GM13977 (cell line): Measurements from ENCODE around the gene SLAMF7.

Source experiments
- DNase-seq: peaks from one replicate; pipeline ENCODE4 v3.0.0; 2012; ENCODE audit warnings: low spot score
- in situ Hi-C: fragments of 300-500 bp; cut with MboI; formaldehyde crosslinking; loops from one replicate; pipeline ENCODE4 v1.12.0; 2022; ENCODE audit warnings: low sequenced_read_pairs, low pct_unique_long_range_greater_than_20kb, mixed read lengths, inconsistent platforms; ENCODE audit not compliant: unreplicated experiment
- TF ChIP-seq, protein P1 (sequence below): IDR thresholded peaks from 2 replicates; pipeline ENCODE4 v1.5.1; 2012; ENCODE audit warnings: mild to moderate bottlenecking, control low read depth; ENCODE audit not compliant: insufficient read depth; ENCODE audit errors: extremely low read depth, missing control alignments

Gene SLAMF7

DNA sequence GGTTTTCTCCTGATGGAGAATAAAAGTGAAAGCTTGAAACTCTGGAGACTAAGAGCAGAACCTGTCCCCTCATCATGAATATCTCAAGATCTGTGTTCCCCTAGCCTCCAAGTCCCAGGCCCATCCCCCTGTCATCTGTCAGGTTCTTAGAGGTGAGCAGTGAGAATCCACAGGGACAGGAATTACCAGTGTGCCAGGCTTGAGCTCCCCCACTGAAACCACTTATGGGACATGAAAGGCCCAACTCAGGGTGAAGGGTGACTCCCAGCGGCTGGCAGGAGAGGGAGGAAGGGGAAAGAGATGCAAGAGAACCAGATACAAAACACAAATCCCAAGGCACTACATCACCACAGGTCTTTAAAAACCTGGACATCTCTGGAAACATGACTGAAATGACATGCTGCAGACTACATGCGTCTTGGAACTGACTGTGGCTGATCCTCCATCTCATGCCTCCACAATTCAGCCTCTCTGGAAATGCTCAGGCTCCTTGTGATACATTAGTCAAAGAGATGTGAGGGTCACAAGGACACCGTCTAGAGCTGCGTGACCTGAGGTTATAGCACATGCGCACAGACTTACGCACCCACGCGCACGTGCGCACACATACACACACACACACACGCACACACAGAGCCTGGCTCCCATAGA is 50.1 kb downstream of the SLAMF7 start:
- no peak for DNase-seq
- TF ChIP-seq, protein P1, sequence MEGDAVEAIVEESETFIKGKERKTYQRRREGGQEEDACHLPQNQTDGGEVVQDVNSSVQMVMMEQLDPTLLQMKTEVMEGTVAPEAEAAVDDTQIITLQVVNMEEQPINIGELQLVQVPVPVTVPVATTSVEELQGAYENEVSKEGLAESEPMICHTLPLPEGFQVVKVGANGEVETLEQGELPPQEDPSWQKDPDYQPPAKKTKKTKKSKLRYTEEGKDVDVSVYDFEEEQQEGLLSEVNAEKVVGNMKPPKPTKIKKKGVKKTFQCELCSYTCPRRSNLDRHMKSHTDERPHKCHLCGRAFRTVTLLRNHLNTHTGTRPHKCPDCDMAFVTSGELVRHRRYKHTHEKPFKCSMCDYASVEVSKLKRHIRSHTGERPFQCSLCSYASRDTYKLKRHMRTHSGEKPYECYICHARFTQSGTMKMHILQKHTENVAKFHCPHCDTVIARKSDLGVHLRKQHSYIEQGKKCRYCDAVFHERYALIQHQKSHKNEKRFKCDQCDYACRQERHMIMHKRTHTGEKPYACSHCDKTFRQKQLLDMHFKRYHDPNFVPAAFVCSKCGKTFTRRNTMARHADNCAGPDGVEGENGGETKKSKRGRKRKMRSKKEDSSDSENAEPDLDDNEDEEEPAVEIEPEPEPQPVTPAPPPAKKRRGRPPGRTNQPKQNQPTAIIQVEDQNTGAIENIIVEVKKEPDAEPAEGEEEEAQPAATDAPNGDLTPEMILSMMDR = no peak
- in situ Hi-C loops = no loop called here

DNA sequence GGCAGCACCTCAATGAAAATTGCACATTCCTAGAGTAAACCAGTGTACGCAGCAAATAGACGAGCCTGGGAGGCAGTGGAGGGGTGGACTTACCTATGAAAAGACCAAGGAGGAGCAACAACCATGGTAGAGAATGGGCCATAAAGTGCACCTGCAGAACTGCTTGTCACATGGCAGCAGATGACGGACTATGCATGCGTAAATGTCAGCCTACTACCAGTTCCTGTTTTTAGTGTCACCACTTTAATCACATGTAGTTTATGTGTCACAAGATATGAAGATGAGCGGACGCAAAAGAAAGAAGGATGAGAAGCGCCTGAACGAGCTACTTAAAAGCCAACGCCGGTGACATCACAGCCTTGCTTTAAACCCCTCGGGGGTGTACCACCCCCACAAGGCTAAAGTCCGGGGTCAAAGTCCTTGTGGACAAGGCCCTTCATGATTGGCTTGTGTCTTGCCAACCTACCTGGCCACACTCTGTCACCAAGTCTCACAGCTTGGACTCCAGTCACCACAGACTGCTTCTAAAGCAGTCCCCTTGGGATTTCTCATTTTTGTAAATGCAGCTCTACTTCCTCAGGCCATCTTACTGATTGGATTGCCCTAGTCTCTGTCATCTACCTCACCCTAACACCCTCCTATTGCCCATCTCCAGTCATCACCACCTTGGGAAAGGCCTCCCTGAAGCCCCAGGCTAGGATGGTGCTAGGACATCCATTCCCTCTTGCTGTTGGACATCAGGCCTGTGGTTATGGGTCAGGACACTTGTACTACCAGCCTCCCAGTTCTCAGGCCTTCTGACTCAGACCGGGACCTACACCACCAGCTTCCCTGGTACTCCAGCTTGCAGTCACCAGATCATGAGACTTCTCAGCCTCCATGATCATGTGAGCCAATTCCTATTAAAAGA is 50.9 kb downstream of the SLAMF7 start:
- TF ChIP-seq, protein P1 = no peak
- in situ Hi-C loops = no loop called here
- peak; percentile 70 for DNase-seq

DNA sequence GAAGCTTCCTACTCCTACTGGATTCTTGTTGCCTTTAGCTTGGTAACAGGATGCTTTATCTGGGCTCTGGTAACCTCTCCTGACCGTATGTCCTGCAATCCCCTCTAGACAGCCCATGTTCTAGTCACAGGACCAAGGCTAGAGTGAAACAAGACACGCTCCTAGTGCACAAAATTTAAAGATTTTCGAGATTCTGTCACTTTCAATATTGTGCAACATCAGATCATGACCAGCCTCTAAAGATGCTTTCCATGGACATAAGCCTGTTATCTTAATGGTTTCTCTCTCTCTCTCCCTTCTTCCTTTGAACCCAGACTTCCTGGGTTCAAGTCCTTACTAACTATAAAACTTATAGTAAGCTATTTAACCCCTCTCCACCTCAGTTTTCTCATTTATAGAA is 55.3 kb downstream of the SLAMF7 start:
- DNase-seq = no peak
- in situ Hi-C loops = no loop called here
- TF ChIP-seq, protein P1 = no peak

DNA sequence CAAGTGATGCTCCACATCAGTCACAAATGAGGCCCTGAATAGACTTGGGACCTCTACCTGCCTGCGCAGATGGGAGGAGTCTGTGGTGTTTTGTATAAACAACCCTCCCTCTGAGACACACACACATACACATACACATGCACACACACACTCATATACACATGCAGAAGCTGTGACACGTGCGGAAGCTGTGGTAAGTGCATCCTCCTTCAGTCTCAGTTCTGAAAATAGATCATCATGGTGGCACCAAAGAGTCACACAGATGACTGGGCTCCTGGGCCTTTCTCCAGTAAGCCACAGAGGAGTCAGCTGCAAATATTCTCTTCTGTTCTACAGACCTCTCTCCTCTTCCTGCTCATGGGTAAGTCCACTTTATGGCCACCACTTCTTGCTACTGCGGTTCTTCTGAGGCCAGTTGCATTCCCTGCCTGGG is 56.9 kb downstream of the SLAMF7 start, which contains the start of gene LY9:
TSS of gene LY9 (plus strand) at position 224 of the 433 bp plus-strand sequence. CDS start at position 238, 14 bp downstream.
- in situ Hi-C loops = loop anchor here (5.0 kb wide), 1 partner anchor 36 kb away; no protein-coding TSS in a partner anchor

DNA sequence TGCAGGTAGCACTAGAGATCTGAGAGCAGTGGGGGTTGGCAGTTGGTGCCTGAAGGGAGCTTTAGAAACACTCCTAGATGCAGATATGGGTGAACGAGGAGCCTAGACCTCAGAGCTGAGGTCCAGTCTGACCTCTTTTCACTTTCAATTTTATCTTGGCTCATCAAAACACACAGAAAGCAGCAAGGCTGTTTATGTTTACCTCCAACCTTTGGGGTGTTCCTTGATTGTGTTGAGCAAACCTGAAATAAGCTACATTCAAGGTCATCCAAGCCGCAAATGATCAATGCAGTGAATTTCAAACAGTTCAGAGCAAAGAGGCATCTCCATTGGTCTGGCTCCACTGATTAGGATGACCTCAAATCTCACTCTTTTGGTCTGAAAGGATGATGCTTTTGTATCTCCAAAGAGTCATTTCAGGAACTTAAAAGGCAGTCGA is 58.2 kb downstream of the SLAMF7 start:
- in situ Hi-C loops = loop anchor here (5.0 kb wide), 1 partner anchor 35 kb away; no protein-coding TSS in a partner anchor
- TF ChIP-seq, protein P1 = no peak
- peak; percentile 47 for DNase-seq

More for the DNA sequence above, 56.9 kb downstream of the SLAMF7 start, which contains the start of gene LY9:
- DNase-seq = peak; percentile 72
- TF ChIP-seq, protein P1 = no peak

DNA sequence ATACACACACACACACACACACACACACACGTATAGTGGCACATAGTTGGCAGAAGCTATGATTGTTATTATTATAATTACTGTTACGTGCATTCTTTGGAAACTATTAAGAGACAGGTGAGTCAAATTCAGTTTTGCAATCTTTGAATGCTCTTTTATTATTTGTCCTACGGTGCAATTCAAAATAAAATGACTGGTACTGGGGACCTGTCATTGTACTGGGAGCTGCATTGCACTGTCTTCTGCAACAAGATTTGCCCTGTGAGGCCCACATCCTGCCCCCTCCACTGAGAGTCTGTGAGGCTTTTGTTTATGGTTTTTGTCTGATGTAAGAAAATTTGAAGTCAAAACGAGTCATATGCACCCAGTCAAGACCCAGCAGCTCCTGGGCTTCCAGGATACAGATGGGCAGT is 58.8 kb downstream of the SLAMF7 start:
- TF ChIP-seq, protein P1 = no peak
- DNase-seq = peak; percentile 28
- in situ Hi-C loops = loop anchor here (5.0 kb wide), 1 partner anchor 34 kb away; no protein-coding TSS in a partner anchor
